Endothelial cell of umbilical vein (primary cell): Measurements from ENCODE around the gene SHCBP1L. TPM values are rescaled to one million over a fixed set of nuclear protein-coding genes. Genes with fewer than 3 reads are reported as not detected.

ENCODE experiments used
- BruUV-seq: library from RNA; stranded (reverse); fragments of 400-500 nt; replicated peaks from 2 replicates; lab custom pipeline; 2021; lab: Mats Ljungman, UMichigan
- CTCF ChIA-PET: fragments of 300-600, 350-600 bp; sonication (Branson Sonifier 250); formaldehyde crosslinking; loops from one replicate; lab custom pipeline; 2021; ENCODE audit warnings: antibody characterized with exemption, inconsistent platforms; lab: Charles Lee
- POLR2A ChIA-PET: fragments of 300-600, 350-600 bp; sonication (Branson Sonifier 250); formaldehyde crosslinking; loops from one replicate; lab custom pipeline; 2021; ENCODE audit warnings: antibody characterized with exemption, inconsistent platforms; lab: Charles Lee
- DNase-seq: peaks from one replicate; pipeline ENCODE4 v3.0.0-alpha.2; 2011; ENCODE audit warnings: low read depth, low spot score
- FAIRE-seq: peaks from 2 replicates; lab custom pipeline; 2011; peaks lifted over from hg19 to GRCh38; lab: Jason Lieb, UNC
- H2AFZ ChIP-seq: 2 replicates; pipeline ENCODE4 v1.6.0; 2012; ENCODE audit warnings: low read depth, low read length, control low read depth, inconsistent platforms
- H3K27ac ChIP-seq: 2 replicates; pipeline ENCODE4 v1.5.1; 2011; ENCODE audit warnings: low read depth, mild to moderate bottlenecking, control low read depth, low read length, moderate library complexity; ENCODE audit not compliant: insufficient read depth
- H3K27me3 ChIP-seq, 2 experiments: 2 replicates each; pipeline versions ENCODE4 v1.6.0 to v1.6.1; 2011; ENCODE audit warnings: low read length in 2 of 2, mixed read lengths in 1 of 2; ENCODE audit not compliant: control insufficient read depth in 2 of 2, insufficient read depth in 2 of 2
- H3K36me3 ChIP-seq, 2 experiments: 2 replicates in 1 of 2; 3 replicates in 1 of 2; pipeline ENCODE4 v1.5.1; 2011; ENCODE audit warnings: low read length in 2 of 2, mild to moderate bottlenecking in 1 of 2, moderate library complexity in 1 of 2; ENCODE audit not compliant: control insufficient read depth in 2 of 2, insufficient read depth in 2 of 2; ENCODE audit errors: extremely low read depth in 1 of 2
- H3K4me1 ChIP-seq: 3 replicates; pipeline ENCODE4 v1.5.1; 2011; ENCODE audit warnings: mild to moderate bottlenecking, low read length; ENCODE audit not compliant: control insufficient read depth, insufficient read depth; ENCODE audit errors: extremely low read depth
- H3K4me2 ChIP-seq: 2 replicates; pipeline ENCODE4 v1.6.1; 2011; ENCODE audit warnings: low read length, control low read depth, mixed read lengths; ENCODE audit not compliant: insufficient read depth
- H3K4me3 ChIP-seq, 3 experiments: fragments of 200-600 bp in 1 of 3; sonication (generic), shearing (Covaris generic) in 1 of 3; replicated peaks in 1 of 3; 2 replicates each; pipeline ENCODE4 v1.5.1; 2011 to 2016; ENCODE audit warnings: control low read depth in 3 of 3, low read length in 3 of 3, mild to moderate bottlenecking in 2 of 3, inconsistent platforms in 1 of 3, low read depth in 1 of 3, moderate library complexity in 1 of 3; ENCODE audit not compliant: insufficient read depth in 1 of 3
- H3K79me2 ChIP-seq: 2 replicates; pipeline ENCODE4 v1.6.0; 2012; ENCODE audit warnings: low read length, inconsistent platforms; ENCODE audit not compliant: control insufficient read depth, insufficient read depth
- H3K9ac ChIP-seq: replicated peaks from 2 replicates; pipeline ENCODE3; 2011; ENCODE audit warnings: low read length, control low read depth; ENCODE audit not compliant: insufficient read depth; ENCODE audit errors: extremely low read depth
- H3K9me1 ChIP-seq: replicated peaks from 3 replicates; pipeline ENCODE4 v1.6.0; 2011; ENCODE audit warnings: mild to moderate bottlenecking, low read length; ENCODE audit not compliant: control insufficient read depth, insufficient read depth; ENCODE audit errors: extremely low read depth
- H3K9me3 ChIP-seq: replicated peaks from 2 replicates; pipeline ENCODE4 v1.5.1; 2012; ENCODE audit warnings: low read length, inconsistent platforms; ENCODE audit not compliant: control insufficient read depth, insufficient read depth
- H4K20me1 ChIP-seq: replicated peaks from 2 replicates; pipeline ENCODE3; 2011; ENCODE audit warnings: mild to moderate bottlenecking, low read length; ENCODE audit not compliant: control insufficient read depth, insufficient read depth; ENCODE audit errors: extremely low read depth
- CTCF ChIP-seq, 2 donors: IDR thresholded peaks; 1 replicate in 1 of 2; 2 replicates in 1 of 2; pipeline ENCODE4 v1.5.1; 2011; ENCODE audit warnings: low read length in 2 of 2, mild to moderate bottlenecking in 2 of 2, moderate library complexity in 2 of 2, control low read depth in 1 of 2, inconsistent platforms in 1 of 2, low read depth in 1 of 2; ENCODE audit not compliant: insufficient read depth in 1 of 2; ENCODE audit errors: extremely low read depth in 1 of 2
- EZH2 ChIP-seq: IDR thresholded peaks from 2 replicates; pipeline ENCODE4 v1.6.1; 2012; ENCODE audit warnings: borderline replicate concordance, low read depth, mild to moderate bottlenecking, moderate library complexity, low read length, inconsistent platforms; ENCODE audit not compliant: severe bottlenecking
- FOS ChIP-seq: IDR thresholded peaks from 2 replicates; pipeline ENCODE4 v1.6.1; 2011; ENCODE audit warnings: mild to moderate bottlenecking, low read length, moderate library complexity, borderline replicate concordance; ENCODE audit not compliant: insufficient read depth
- GATA2 ChIP-seq: IDR thresholded peaks from 2 replicates; pipeline ENCODE4 v1.7.0; 2011; ENCODE audit warnings: low read depth, mild to moderate bottlenecking, moderate library complexity, mixed read lengths, low read length; ENCODE audit not compliant: insufficient read length, insufficient read depth
- JUN ChIP-seq: IDR thresholded peaks from 2 replicates; pipeline ENCODE4 v1.6.1; 2011; ENCODE audit warnings: borderline replicate concordance, low read depth; ENCODE audit not compliant: insufficient read length, insufficient read depth
- MAX ChIP-seq: IDR thresholded peaks from 2 replicates; pipeline ENCODE4 v1.6.1; 2011; ENCODE audit not compliant: insufficient read depth, insufficient read length
- MYC ChIP-seq: IDR thresholded peaks from one replicate; pipeline ENCODE4 v1.6.1; 2011; ENCODE audit warnings: mild to moderate bottlenecking, low read depth, low read length
- POLR2A ChIP-seq: IDR thresholded peaks from 2 replicates; pipeline ENCODE4 v1.6.1; 2012; ENCODE audit warnings: low read depth, mild to moderate bottlenecking, control low read depth, low read length
- POLR2AphosphoS5 ChIP-seq: IDR thresholded peaks from 2 replicates; pipeline ENCODE4 v1.6.1; 2012; ENCODE audit warnings: low read depth, mild to moderate bottlenecking, control low read depth, low read length, moderate library complexity; ENCODE audit not compliant: insufficient read depth
- dilution Hi-C: fragments of 300-500 bp; cut with MboI; formaldehyde crosslinking; loops from one replicate; pipeline ENCODE4 v1.15.0; 2019; ENCODE audit warnings: low sequenced_read_pairs; ENCODE audit not compliant: extremely low pct_ligation_motif_present
- intact Hi-C: fragments of 100-400 bp; cut with micrococcal nuclease; formaldehyde crosslinking; loops from one replicate; pipeline ENCODE4 v1.10.0; 2022
- polyA plus RNA-seq, 4 experiments: library from polyadenylated mRNA; depleted of rRNA in 3 of 4; stranded (reverse) in 3 of 4; unstranded in 1 of 4; fragments of >200 nt; gene quantifications; 2 replicates each; pipeline versions ENCODE4 v1.2.1 to v1.2.3, GENCODE V29; 2011 to 2012; ENCODE audit warnings: missing spikeins in 1 of 4
- total RNA-seq: library from RNA; stranded (reverse); gene quantifications from 2 replicates; pipeline ENCODE4 v1.2.3, GENCODE V29; 2021

Gene SHCBP1L
- total and polyA plus RNA-seq, 2 donors (not counting 3 experiments of a cell fraction or from before 2014, with no cell fraction given), result not detected

- BruUV-seq, result no TSS peak
- peaks cover 0 to 2% of the 10 kb centered on the region in 2 experiments for H3K27me3 ChIP-seq
- no peak overlapping the region for H3K4me3 ChIP-seq
- TF ChIP-seq FOS, result no peak
- no peak for TF ChIP-seq GATA2
- TF ChIP-seq EZH2, result no peak
- TF ChIP-seq POLR2AphosphoS5, result no peak
- no peak for TF ChIP-seq MAX
- no peak for TF ChIP-seq JUN
- TF ChIP-seq POLR2A, result no peak
- TF ChIP-seq MYC, result no peak
- TF ChIP-seq CTCF (IDR thresholded peaks at IDR 0.05; ENCODE audit: extremely low read depth in 1 of 2, insufficient read depth in 1 of 2, low read depth in 1 of 2, low read length in 2 of 2), result no peak
- CTCF ChIA-PET, result interaction anchor here (2.7 kb wide), 1 partner anchor 10 kb away, joined by 10 read pairs; no protein-coding TSS in a partner anchor
- no peaks in the 10 kb centered on the region for H4K20me1 ChIP-seq
- H3K9me3 ChIP-seq, result no peaks in the 10 kb centered on the region
- POLR2A ChIA-PET, result no interaction called here
- no peak for DNase-seq
- dilution Hi-C loops, result no loop called here
- no peaks in the 10 kb centered on the region for H3K9me1 ChIP-seq
- no peaks in the 10 kb centered on the region for H3K36me3 ChIP-seq
- no peaks in the 10 kb centered on the region for H3K4me1 ChIP-seq
- no peak overlapping the region for H2AFZ ChIP-seq
- no peak overlapping the region for H3K27ac ChIP-seq
- no peak overlapping the region for H3K4me2 ChIP-seq
- no peak overlapping the region for H3K9ac ChIP-seq
- intact Hi-C loops, result no loop called here
- no peak for FAIRE-seq
- H3K79me2 ChIP-seq, result no peaks in the 10 kb centered on the region
Observed at GRCh38 chr1:182910143-182910542, 42.8 kb downstream of the SHCBP1L start.
